ENCODE data around the gene RAB28.
"Not testable (repeated sequence)": the region's sequence is repeated elsewhere in the genome, so short reads cannot be mapped to it uniquely, and the experiment has no call there.

The RAB28 gene

GRCh38 chr4:13403326-13403725 is 80.8 kb downstream of the RAB28 start:
- H3K9ac ChIP-seq (ENCODE audit: low read length) = no peak overlapping the region
- no peak for DNase-seq (ENCODE audit: low read depth)
- no peaks in the 10 kb centered on the region for H3K27me3 ChIP-seq (replicated peaks; ENCODE audit: control insufficient read depth, insufficient read depth, low read length)
- H3K36me3 ChIP-seq (ENCODE audit: control insufficient read depth, insufficient read depth, low read length, severe bottlenecking) = no peaks in the 10 kb centered on the region
- no peaks in the 10 kb centered on the region for H3K9me3 ChIP-seq (ENCODE audit: control insufficient read depth, low read length)
- H3K4me1 ChIP-seq (ENCODE audit: control insufficient read depth, insufficient read depth, low read length) = peaks cover 21% of the 10 kb centered on the region
- H3K4me3 ChIP-seq (ENCODE audit: low read length) = no peak overlapping the region

GRCh38 chr4:13399257-13399656 is 84.9 kb downstream of the RAB28 start:
- no peaks in the 10 kb centered on the region for H3K9me3 ChIP-seq (ENCODE audit: control insufficient read depth, low read length)
- DNase-seq (ENCODE audit: low read depth) = peak; percentile 42

GRCh38 chr4:13396161-13396560 is 88.0 kb downstream of the RAB28 start:
- H3K4me3 ChIP-seq (ENCODE audit: low read length) = no peak overlapping the region
- DNase-seq (ENCODE audit: low read depth) = no peak
- peaks cover 12% of the 10 kb centered on the region for H3K4me1 ChIP-seq (ENCODE audit: control insufficient read depth, insufficient read depth, low read length)
- no peaks in the 10 kb centered on the region for H3K27me3 ChIP-seq (replicated peaks; ENCODE audit: control insufficient read depth, insufficient read depth, low read length)
- no peak overlapping the region for H3K9ac ChIP-seq (ENCODE audit: low read length)
- no peaks in the 10 kb centered on the region for H3K9me3 ChIP-seq (ENCODE audit: control insufficient read depth, low read length)
- H3K36me3 ChIP-seq (ENCODE audit: control insufficient read depth, insufficient read depth, low read length, severe bottlenecking) = no peaks in the 10 kb centered on the region

More at GRCh38 chr4:13399257-13399656, 84.9 kb downstream of the RAB28 start:
- H3K36me3 ChIP-seq (ENCODE audit: control insufficient read depth, insufficient read depth, low read length, severe bottlenecking) = no peaks in the 10 kb centered on the region
- no peak overlapping the region for H3K4me3 ChIP-seq (ENCODE audit: low read length)
- H3K9ac ChIP-seq (ENCODE audit: low read length) = no peak overlapping the region
- no peaks in the 10 kb centered on the region for H3K27me3 ChIP-seq (replicated peaks; ENCODE audit: control insufficient read depth, insufficient read depth, low read length)
- peaks cover 21% of the 10 kb centered on the region for H3K4me1 ChIP-seq (ENCODE audit: control insufficient read depth, insufficient read depth, low read length)

GRCh38 chr4:13389901-13390300 is 94.2 kb downstream of the RAB28 start:
- not testable (repeated sequence) for H3K9ac ChIP-seq (ENCODE audit: low read length); H3K27me3 ChIP-seq (replicated peaks; ENCODE audit: control insufficient read depth, insufficient read depth, low read length); H3K4me1 ChIP-seq (ENCODE audit: control insufficient read depth, insufficient read depth, low read length); H3K36me3 ChIP-seq (ENCODE audit: control insufficient read depth, insufficient read depth, low read length, severe bottlenecking); DNase-seq (ENCODE audit: low read depth); H3K9me3 ChIP-seq (ENCODE audit: control insufficient read depth, low read length); H3K4me3 ChIP-seq (ENCODE audit: low read length)

- DNase-seq (ENCODE audit: low read depth) = no peak
- H3K9me3 ChIP-seq (ENCODE audit: control insufficient read depth, low read length) = no peaks in the 10 kb centered on the region
- no peak overlapping the region for H3K9ac ChIP-seq (ENCODE audit: low read length)
Observed at GRCh38 chr4:13386405-13387107, 97.6 kb downstream of the RAB28 start.

GRCh38 chr4:13384055-13384454 is 100.1 kb downstream of the RAB28 start:
- DNase-seq (ENCODE audit: low read depth) = no peak
- no peaks in the 10 kb centered on the region for H3K36me3 ChIP-seq (ENCODE audit: control insufficient read depth, insufficient read depth, low read length, severe bottlenecking)
- no peaks in the 10 kb centered on the region for H3K4me1 ChIP-seq (ENCODE audit: control insufficient read depth, insufficient read depth, low read length)
- no peaks in the 10 kb centered on the region for H3K9me3 ChIP-seq (ENCODE audit: control insufficient read depth, low read length)
- H3K27me3 ChIP-seq (replicated peaks; ENCODE audit: control insufficient read depth, insufficient read depth, low read length) = no peaks in the 10 kb centered on the region
- H3K4me3 ChIP-seq (ENCODE audit: low read length) = no peak overlapping the region
- no peak overlapping the region for H3K9ac ChIP-seq (ENCODE audit: low read length)

More at GRCh38 chr4:13386405-13387107, 97.6 kb downstream of the RAB28 start:
- no peaks in the 10 kb centered on the region for H3K4me1 ChIP-seq (ENCODE audit: control insufficient read depth, insufficient read depth, low read length)
- no peaks in the 10 kb centered on the region for H3K36me3 ChIP-seq (ENCODE audit: control insufficient read depth, insufficient read depth, low read length, severe bottlenecking)
- no peaks in the 10 kb centered on the region for H3K27me3 ChIP-seq (replicated peaks; ENCODE audit: control insufficient read depth, insufficient read depth, low read length)
- no peak overlapping the region for H3K4me3 ChIP-seq (ENCODE audit: low read length)

GRCh38 chr4:13378973-13379759 is 105.0 kb downstream of the RAB28 start:
- Histone ChIP-seq H3K9me3 (ENCODE audit: control insufficient read depth, low read length) (no peaks in the 10 kb centered on the region), H3K36me3 (ENCODE audit: control insufficient read depth, insufficient read depth, low read length, severe bottlenecking) (peaks cover 12% of the 10 kb centered on the region), H3K9ac (ENCODE audit: low read length) (no peak overlapping the region), H3K4me3 (ENCODE audit: low read length) (no peak overlapping the region), H3K4me1 (ENCODE audit: control insufficient read depth, insufficient read depth, low read length) (no peaks in the 10 kb centered on the region), H3K27me3 (replicated peaks; ENCODE audit: control insufficient read depth, insufficient read depth, low read length) (no peaks in the 10 kb centered on the region)
- no peak for DNase-seq (ENCODE audit: low read depth)

- peaks cover 8% of the 10 kb centered on the region for H3K4me1 ChIP-seq (ENCODE audit: control insufficient read depth, insufficient read depth, low read length)
- H3K36me3 ChIP-seq (ENCODE audit: control insufficient read depth, insufficient read depth, low read length, severe bottlenecking) = no peaks in the 10 kb centered on the region
- H3K27me3 ChIP-seq (replicated peaks; ENCODE audit: control insufficient read depth, insufficient read depth, low read length) = no peaks in the 10 kb centered on the region
- no peak for DNase-seq (ENCODE audit: low read depth)
- no peak overlapping the region for H3K4me3 ChIP-seq (ENCODE audit: low read length)
- no peaks in the 10 kb centered on the region for H3K9me3 ChIP-seq (ENCODE audit: control insufficient read depth, low read length)
- H3K9ac ChIP-seq (ENCODE audit: low read length) = no peak overlapping the region
Observed at GRCh38 chr4:13371048-13371447, 113.1 kb downstream of the RAB28 start.

GRCh38 chr4:13368217-13368616 is 115.9 kb downstream of the RAB28 start:
- H3K27me3 ChIP-seq (replicated peaks; ENCODE audit: control insufficient read depth, insufficient read depth, low read length) = no peaks in the 10 kb centered on the region
- H3K9me3 ChIP-seq (ENCODE audit: control insufficient read depth, low read length) = no peaks in the 10 kb centered on the region
- DNase-seq (ENCODE audit: low read depth) = no peak
- no peak overlapping the region for H3K9ac ChIP-seq (ENCODE audit: low read length)
- no peak overlapping the region for H3K4me3 ChIP-seq (ENCODE audit: low read length)
- peaks cover 8% of the 10 kb centered on the region for H3K4me1 ChIP-seq (ENCODE audit: control insufficient read depth, insufficient read depth, low read length)
- H3K36me3 ChIP-seq (ENCODE audit: control insufficient read depth, insufficient read depth, low read length, severe bottlenecking) = no peaks in the 10 kb centered on the region

- H3K36me3 ChIP-seq (ENCODE audit: control insufficient read depth, insufficient read depth, low read length, severe bottlenecking) = no peaks in the 10 kb centered on the region
- H3K9ac ChIP-seq (ENCODE audit: low read length) = no peak overlapping the region
- peaks cover 8% of the 10 kb centered on the region for H3K4me1 ChIP-seq (ENCODE audit: control insufficient read depth, insufficient read depth, low read length)
- no peak overlapping the region for H3K4me3 ChIP-seq (ENCODE audit: low read length)
- no peaks in the 10 kb centered on the region for H3K9me3 ChIP-seq (ENCODE audit: control insufficient read depth, low read length)
- DNase-seq (ENCODE audit: low read depth) = no peak
- no peaks in the 10 kb centered on the region for H3K27me3 ChIP-seq (replicated peaks; ENCODE audit: control insufficient read depth, insufficient read depth, low read length)
Observed at GRCh38 chr4:13367691-13368090, 116.4 kb downstream of the RAB28 start.

- H3K27me3 ChIP-seq (replicated peaks; ENCODE audit: control insufficient read depth, insufficient read depth, low read length) = no peaks in the 10 kb centered on the region
- no peak for DNase-seq (ENCODE audit: low read depth)
- no peaks in the 10 kb centered on the region for H3K9me3 ChIP-seq (ENCODE audit: control insufficient read depth, low read length)
- H3K36me3 ChIP-seq (ENCODE audit: control insufficient read depth, insufficient read depth, low read length, severe bottlenecking) = no peaks in the 10 kb centered on the region
- no peak overlapping the region for H3K9ac ChIP-seq (ENCODE audit: low read length)
- no peak overlapping the region for H3K4me3 ChIP-seq (ENCODE audit: low read length)
- peaks cover 8% of the 10 kb centered on the region for H3K4me1 ChIP-seq (ENCODE audit: control insufficient read depth, insufficient read depth, low read length)
Observed at GRCh38 chr4:13367244-13367643, 116.9 kb downstream of the RAB28 start.
